K562 (cell line): ENCODE data around the gene ABLIM1. TPM values are rescaled to one million over a fixed set of nuclear protein-coding genes. Genes with fewer than 3 reads are reported as not detected.

ENCODE experiments used
- ATAC-seq: fragments of 200-7000 bp; cut with Tn5 transposase; 3 replicates; pipeline ENCODE4 v1.9.1; 2020; ENCODE audit warnings: moderate library complexity
- BruUV-seq: library from RNA; stranded (reverse); fragments of 400-500 nt; replicated peaks from 2 replicates; lab custom pipeline; 2021; lab: Mats Ljungman, UMichigan
- CTCF ChIA-PET: fragments of 300-600 bp; formaldehyde crosslinking; extraction: SDS; loops from one replicate; lab custom pipeline; 2021; ENCODE audit warnings: low intra/inter-chr PET ratio; lab: Yijun Ruan, JAX
- POLR2A ChIA-PET: fragments of 300-600, 350-650 bp; sonication (Branson Sonifier 250); formaldehyde crosslinking; extraction: SDS; loops from one replicate; lab custom pipeline; 2021; ENCODE audit warnings: antibody characterized with exemption, inconsistent platforms; lab: Yijun Ruan, JAX
- DNase-seq, 4 experiments: peaks; one replicate each; pipeline versions ENCODE4 v3.0.0 to v3.0.0-alpha.2; 2011 to 2018; ENCODE audit warnings: low spot score in 3 of 4, mixed read lengths in 3 of 4; ENCODE audit errors: extremely low read depth in 1 of 4
- FAIRE-seq: peaks from 2 replicates; lab custom pipeline; 2011; peaks lifted over from hg19 to GRCh38; lab: Jason Lieb, UNC
- H2AFZ ChIP-seq: 2 replicates; pipeline ENCODE4 v1.6.0; 2011; ENCODE audit warnings: low read depth, low read length, control low read depth, inconsistent platforms
- H3K27ac ChIP-seq: fragments of 200-600 bp; 3 replicates; pipeline ENCODE4 v1.8.0; 2011; ENCODE audit warnings: low read depth, mild to moderate bottlenecking, control low read depth, inconsistent platforms, low read length, moderate library complexity, mixed read lengths; ENCODE audit errors: extremely low read depth
- H3K27me3 ChIP-seq, 2 experiments: fragments of 300-600 bp in 1 of 2; 2 replicates in 1 of 2; 3 replicates in 1 of 2; pipeline versions ENCODE4 v1.6.0 to v1.8.0; 2011; ENCODE audit warnings: inconsistent platforms in 2 of 2, low read length in 2 of 2, mild to moderate bottlenecking in 1 of 2, mixed read lengths in 1 of 2, moderate library complexity in 1 of 2; ENCODE audit not compliant: control insufficient read depth in 2 of 2, insufficient read depth in 2 of 2
- H3K36me3 ChIP-seq: fragments of 300-600 bp; 3 replicates; pipeline ENCODE4 v1.8.0; 2011; ENCODE audit warnings: mild to moderate bottlenecking, low read length, inconsistent platforms; ENCODE audit not compliant: control insufficient read depth, insufficient read depth
- H3K4me1 ChIP-seq, 2 experiments: fragments of 200-600 bp in 1 of 2; replicated peaks in 1 of 2; 2 replicates in 1 of 2; 3 replicates in 1 of 2; pipeline versions ENCODE4 v1.5.1 to v1.8.0; 2011; ENCODE audit warnings: inconsistent platforms in 2 of 2, low read length in 2 of 2, mild to moderate bottlenecking in 1 of 2, mixed read lengths in 1 of 2, moderate library complexity in 1 of 2; ENCODE audit not compliant: control insufficient read depth in 2 of 2, insufficient read depth in 2 of 2
- H3K4me2 ChIP-seq: 2 replicates; pipeline ENCODE4 v1.6.1; 2011; ENCODE audit warnings: low read length, control low read depth, inconsistent platforms, mixed read lengths; ENCODE audit not compliant: insufficient read depth
- H3K4me3 ChIP-seq: fragments of 200-600 bp; sonication (generic), shearing (Covaris generic); 2 replicates; pipeline ENCODE4 v1.5.1; 2016; ENCODE audit warnings: control low read depth, inconsistent platforms
- H3K79me2 ChIP-seq: fragments of 200-600 bp; 3 replicates; pipeline ENCODE4 v1.8.0; 2011; ENCODE audit warnings: low read length, inconsistent platforms; ENCODE audit not compliant: control insufficient read depth, insufficient read depth
- H3K9ac ChIP-seq, 2 experiments: 2 replicates each; pipeline versions ENCODE4 v1.6.0 to v1.6.1; 2011; ENCODE audit warnings: low read depth in 2 of 2, low read length in 2 of 2, control low read depth in 1 of 2, inconsistent platforms in 1 of 2, mild to moderate bottlenecking in 1 of 2, mixed read lengths in 1 of 2; ENCODE audit not compliant: insufficient read depth in 1 of 2
- H3K9me1 ChIP-seq: one replicate; pipeline ENCODE4 v1.6.0; 2011; ENCODE audit warnings: inconsistent platforms, mild to moderate bottlenecking, low read length, moderate library complexity; ENCODE audit not compliant: control insufficient read depth, insufficient read depth
- H3K9me3 ChIP-seq: replicated peaks from 2 replicates; pipeline ENCODE4 v1.5.1; 2011; ENCODE audit warnings: low read depth, low read length, inconsistent platforms; ENCODE audit not compliant: control insufficient read depth, insufficient read depth
- H4K20me1 ChIP-seq: replicated peaks from 2 replicates; pipeline ENCODE4 v1.6.1; 2011; ENCODE audit warnings: low read length, inconsistent platforms, mixed read lengths; ENCODE audit not compliant: control insufficient read depth, insufficient read depth
- KAT8 ChIP-seq: fragments of 450-650 bp; IDR thresholded peaks from 2 replicates; pipeline ENCODE4 v1.6.1; 2016; ENCODE audit warnings: low read depth, mild to moderate bottlenecking
- ZBED1 ChIP-seq: IDR thresholded peaks from 2 replicates; pipeline ENCODE4 v1.6.1; 2014
- ZKSCAN3 ChIP-seq: fragments of 250-450 bp; sonication (Bioruptor Pico); IDR thresholded peaks from 2 replicates; pipeline ENCODE4 v1.4.0; 2020
- WGBS: fragments of 100-300 bp; shearing (Covaris generic); methylation state at CpG from one replicate; pipeline ENCODE4 v1.1.6; 2016; ENCODE audit warnings: low coverage, mixed read lengths; ENCODE audit not compliant: insufficient coverage; ENCODE audit errors: missing lambda C conversion rate; 5-methylcytosine and 5-hydroxymethylcytosine counted together
- in situ Hi-C: fragments of 300-500 bp; cut with MboI; formaldehyde crosslinking; loops from 4 replicates; pipeline ENCODE4 v1.15.0; 2018; ENCODE audit warnings: inconsistent platforms, mixed read lengths
- intact Hi-C: fragments of 100-400 bp; cut with micrococcal nuclease; formaldehyde crosslinking; loops from 2 replicates; pipeline ENCODE4 v1.14.2; 2022
- polyA plus RNA-seq, 8 experiments: library from polyadenylated mRNA; depleted of rRNA in 4 of 8; stranded (reverse) in 5 of 8; unstranded in 3 of 8; fragments of >200 nt; fragmentation: Nextera tagmentation in 2 of 8; fragmentation: Illumina TruSeq in 1 of 8; extraction: Ambion mirVana in 2 of 8; extraction: Trizol in 1 of 8; gene quantifications; 2 replicates each; pipeline versions ENCODE4 v1.2.1 to v1.2.3, GENCODE V29; 2011 to 2014; ENCODE audit warnings: inconsistent platforms in 1 of 8, missing spikeins in 1 of 8
- total RNA-seq, 7 experiments: library from RNA; depleted of rRNA in 6 of 7; stranded (reverse); fragments of >200 nt in 6 of 7; fragmentation: Illumina TruSeq in 2 of 7; extraction: Trizol in 2 of 7; gene quantifications; 2 replicates each; pipeline versions ENCODE4 v1.2.1 to v1.2.3, GENCODE V29; 2011 to 2021; ENCODE audit warnings: low replicate concordance in 1 of 7
- TF ChIP-seq, protein P1 (sequence below): sonication (generic); formaldehyde crosslinking; IDR thresholded peaks from 2 replicates; pipeline ENCODE4 v1.8.0; 2022; ENCODE audit warnings: missing genetic modification reagents, mild to moderate bottlenecking, borderline replicate concordance
- TF ChIP-seq, protein P2 (sequence below): IDR thresholded peaks from 2 replicates; pipeline ENCODE4 v1.6.1; 2011; ENCODE audit not compliant: insufficient read length; ENCODE audit errors: extremely low read depth

ABLIM1 gene
- total and polyA plus RNA-seq, 9 of the 15 experiments (the other 6 are each of a cell fraction or from before 2014, with no cell fraction given), result 0.07 to 0.49 (median 0.14) TPM; not detected in 6

GRCh38 chr10:114573330-114574045 is 84.6 kb downstream of the ABLIM1 start:
- ATAC-seq (no peak), FAIRE-seq (no peak), DNase-seq (no peak)
- no peaks in the 10 kb centered on the region for H3K36me3 ChIP-seq
- H3K4me1 ChIP-seq, result no peaks in the 10 kb centered on the region
- ChIA-PET CTCF (no interaction called here), POLR2A (no interaction called here)
- no peak overlapping the region for H3K4me3 ChIP-seq
- TF ChIP-seq KAT8 (no peak), ZKSCAN3 (CRISPR knock-in tag) (no peak), ZBED1 (no peak)
- TF ChIP-seq, protein P1, sequence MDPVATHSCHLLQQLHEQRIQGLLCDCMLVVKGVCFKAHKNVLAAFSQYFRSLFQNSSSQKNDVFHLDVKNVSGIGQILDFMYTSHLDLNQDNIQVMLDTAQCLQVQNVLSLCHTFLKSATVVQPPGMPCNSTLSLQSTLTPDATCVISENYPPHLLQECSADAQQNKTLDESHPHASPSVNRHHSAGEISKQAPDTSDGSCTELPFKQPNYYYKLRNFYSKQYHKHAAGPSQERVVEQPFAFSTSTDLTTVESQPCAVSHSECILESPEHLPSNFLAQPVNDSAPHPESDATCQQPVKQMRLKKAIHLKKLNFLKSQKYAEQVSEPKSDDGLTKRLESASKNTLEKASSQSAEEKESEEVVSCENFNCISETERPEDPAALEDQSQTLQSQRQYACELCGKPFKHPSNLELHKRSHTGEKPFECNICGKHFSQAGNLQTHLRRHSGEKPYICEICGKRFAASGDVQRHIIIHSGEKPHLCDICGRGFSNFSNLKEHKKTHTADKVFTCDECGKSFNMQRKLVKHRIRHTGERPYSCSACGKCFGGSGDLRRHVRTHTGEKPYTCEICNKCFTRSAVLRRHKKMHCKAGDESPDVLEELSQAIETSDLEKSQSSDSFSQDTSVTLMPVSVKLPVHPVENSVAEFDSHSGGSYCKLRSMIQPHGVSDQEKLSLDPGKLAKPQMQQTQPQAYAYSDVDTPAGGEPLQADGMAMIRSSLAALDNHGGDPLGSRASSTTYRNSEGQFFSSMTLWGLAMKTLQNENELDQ, result no peak
- TF ChIP-seq, protein P2, sequence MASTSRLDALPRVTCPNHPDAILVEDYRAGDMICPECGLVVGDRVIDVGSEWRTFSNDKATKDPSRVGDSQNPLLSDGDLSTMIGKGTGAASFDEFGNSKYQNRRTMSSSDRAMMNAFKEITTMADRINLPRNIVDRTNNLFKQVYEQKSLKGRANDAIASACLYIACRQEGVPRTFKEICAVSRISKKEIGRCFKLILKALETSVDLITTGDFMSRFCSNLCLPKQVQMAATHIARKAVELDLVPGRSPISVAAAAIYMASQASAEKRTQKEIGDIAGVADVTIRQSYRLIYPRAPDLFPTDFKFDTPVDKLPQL, result no peak
- no TSS peak for BruUV-seq
- H3K27ac ChIP-seq, result no peak overlapping the region
- no peaks in the 10 kb centered on the region for H3K9me3 ChIP-seq
- intact Hi-C loops (no loop called here), in situ Hi-C loops (no loop called here)
- no peaks in the 10 kb centered on the region for H4K20me1 ChIP-seq
- no peaks in the 10 kb centered on the region for H3K9me1 ChIP-seq
- no peaks in the 10 kb centered on the region for H3K27me3 ChIP-seq
- no peak overlapping the region for H3K9ac ChIP-seq
- 0% methylated on average over 4 of the region's 6 CpGs for WGBS
- H2AFZ ChIP-seq, result no peak overlapping the region
- H3K4me2 ChIP-seq, result no peak overlapping the region
- H3K79me2 ChIP-seq, result no peaks in the 10 kb centered on the region
